Measurements from ENCODE around the gene RAD51. TPM values are rescaled to one million over a fixed set of nuclear protein-coding genes. Genes with fewer than 3 reads are reported as not detected.

The RAD51 gene
- total RNA-seq, 1 donor from 2014 or later, result 1.3 TPM

DNA sequence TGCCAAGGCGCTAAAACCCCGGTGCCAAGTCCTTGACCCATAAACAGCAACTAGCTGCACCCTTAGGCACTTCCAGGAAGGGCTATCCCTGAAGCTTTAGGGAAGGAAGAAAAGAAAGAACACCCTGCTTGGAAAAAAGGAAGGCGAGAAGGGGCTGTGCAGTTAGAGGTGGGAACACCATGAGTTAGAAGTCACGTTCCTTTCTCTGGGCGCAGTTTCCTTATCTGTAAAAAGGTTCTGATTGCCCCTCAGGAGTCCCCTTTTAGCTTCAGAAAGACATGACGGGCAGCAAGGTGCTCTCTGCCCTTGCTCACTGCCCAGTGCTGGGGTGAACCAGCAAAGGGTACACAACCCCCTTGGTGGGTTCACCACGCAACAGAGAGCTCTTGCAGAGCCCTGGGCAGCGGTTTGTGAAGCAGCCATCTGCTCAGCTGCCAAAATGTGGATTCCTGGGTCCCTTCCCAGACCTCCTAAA, 69.7 kb downstream of the RAD51 start:
- H3K36me3 ChIP-seq (ENCODE audit: control insufficient read depth, insufficient read depth, low read length), result no peaks in the 10 kb centered on the region
- H3K27me3 ChIP-seq (ENCODE audit: control insufficient read depth, insufficient read depth, low read length), result no peaks in the 10 kb centered on the region
- no peak for DNase-seq (ENCODE audit: low read depth)
- TF ChIP-seq, protein P1, sequence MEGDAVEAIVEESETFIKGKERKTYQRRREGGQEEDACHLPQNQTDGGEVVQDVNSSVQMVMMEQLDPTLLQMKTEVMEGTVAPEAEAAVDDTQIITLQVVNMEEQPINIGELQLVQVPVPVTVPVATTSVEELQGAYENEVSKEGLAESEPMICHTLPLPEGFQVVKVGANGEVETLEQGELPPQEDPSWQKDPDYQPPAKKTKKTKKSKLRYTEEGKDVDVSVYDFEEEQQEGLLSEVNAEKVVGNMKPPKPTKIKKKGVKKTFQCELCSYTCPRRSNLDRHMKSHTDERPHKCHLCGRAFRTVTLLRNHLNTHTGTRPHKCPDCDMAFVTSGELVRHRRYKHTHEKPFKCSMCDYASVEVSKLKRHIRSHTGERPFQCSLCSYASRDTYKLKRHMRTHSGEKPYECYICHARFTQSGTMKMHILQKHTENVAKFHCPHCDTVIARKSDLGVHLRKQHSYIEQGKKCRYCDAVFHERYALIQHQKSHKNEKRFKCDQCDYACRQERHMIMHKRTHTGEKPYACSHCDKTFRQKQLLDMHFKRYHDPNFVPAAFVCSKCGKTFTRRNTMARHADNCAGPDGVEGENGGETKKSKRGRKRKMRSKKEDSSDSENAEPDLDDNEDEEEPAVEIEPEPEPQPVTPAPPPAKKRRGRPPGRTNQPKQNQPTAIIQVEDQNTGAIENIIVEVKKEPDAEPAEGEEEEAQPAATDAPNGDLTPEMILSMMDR (IDR thresholded peaks at IDR 0.05; ENCODE audit: insufficient read depth, low read length, poor library complexity, severe bottlenecking), result no peak
- peak overlapping the region; percentile 58 for H3K4me3 ChIP-seq (ENCODE audit: low read depth, low read length)

DNA sequence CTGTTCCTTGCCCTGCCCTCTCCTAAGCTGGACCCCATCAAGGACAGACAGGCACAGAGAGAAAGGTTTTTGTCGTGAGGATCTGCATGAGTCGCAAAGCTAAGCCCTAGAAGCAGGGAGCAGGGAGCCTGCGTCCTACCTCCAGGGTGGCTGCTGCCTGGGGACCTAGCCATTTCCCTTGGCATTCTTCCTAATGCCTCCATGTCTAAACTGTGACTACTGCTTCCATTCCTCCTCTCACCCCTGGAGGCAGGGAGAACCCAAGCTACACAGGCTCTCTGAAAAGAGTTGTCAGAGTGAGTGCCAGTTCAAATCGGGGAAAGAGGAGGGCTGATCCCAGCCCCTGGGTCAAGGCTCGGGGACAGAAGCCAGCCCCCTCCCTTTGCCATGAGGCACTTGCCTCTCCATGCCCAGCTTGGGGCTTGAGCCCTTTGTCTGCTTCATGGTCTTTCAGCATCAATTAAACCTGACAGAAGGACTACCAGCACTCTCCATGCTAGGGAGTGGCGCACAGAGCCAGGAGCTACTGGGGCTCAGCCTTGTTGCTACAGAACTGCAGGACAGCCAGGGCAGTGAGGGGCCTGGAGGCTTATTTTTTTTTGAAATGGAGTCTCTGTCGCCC, 71.3 kb downstream of the RAD51 start:
- Histone ChIP-seq H3K36me3 (ENCODE audit: control insufficient read depth, insufficient read depth, low read length) (no peaks in the 10 kb centered on the region), H3K4me3 (ENCODE audit: low read depth, low read length) (no peak overlapping the region), H3K27me3 (ENCODE audit: control insufficient read depth, insufficient read depth, low read length) (no peaks in the 10 kb centered on the region)
- no peak for DNase-seq (ENCODE audit: low read depth)
- TF ChIP-seq, protein P1 (IDR thresholded peaks at IDR 0.05; ENCODE audit: insufficient read depth, low read length, poor library complexity, severe bottlenecking), result no peak

- no peaks in the 10 kb centered on the region for H3K27me3 ChIP-seq (ENCODE audit: control insufficient read depth, insufficient read depth, low read length)
- H3K4me3 ChIP-seq (ENCODE audit: low read depth, low read length), result no peak overlapping the region
- TF ChIP-seq, protein P1 (IDR thresholded peaks at IDR 0.05; ENCODE audit: insufficient read depth, low read length, poor library complexity, severe bottlenecking), result no peak
- DNase-seq (ENCODE audit: low read depth), result no peak
- H3K36me3 ChIP-seq (ENCODE audit: control insufficient read depth, insufficient read depth, low read length), result no peaks in the 10 kb centered on the region
Measured at GRCh38 chr15:40766906-40767837, 72.2 kb downstream of the RAD51 start.

- DNase-seq (ENCODE audit: low read depth), result no peak
Measured at GRCh38 chr15:40767838-40768500, 73.0 kb downstream of the RAD51 start.

GRCh38 chr15:40768521-40769273, 73.7 kb downstream of the RAD51 start:
- peaks cover 1% of the 10 kb centered on the region for H3K36me3 ChIP-seq (ENCODE audit: control insufficient read depth, insufficient read depth, low read length)
- no peak overlapping the region for H3K4me3 ChIP-seq (ENCODE audit: low read depth, low read length)
- TF ChIP-seq, protein P1 (IDR thresholded peaks at IDR 0.05; ENCODE audit: insufficient read depth, low read length, poor library complexity, severe bottlenecking), result no peak
- no peak for DNase-seq (ENCODE audit: low read depth)
- H3K27me3 ChIP-seq (ENCODE audit: control insufficient read depth, insufficient read depth, low read length), result no peaks in the 10 kb centered on the region

More at GRCh38 chr15:40767838-40768500, 73.0 kb downstream of the RAD51 start:
- H3K36me3 ChIP-seq (ENCODE audit: control insufficient read depth, insufficient read depth, low read length), result no peaks in the 10 kb centered on the region
- H3K4me3 ChIP-seq (ENCODE audit: low read depth, low read length), result no peak overlapping the region
- no peaks in the 10 kb centered on the region for H3K27me3 ChIP-seq (ENCODE audit: control insufficient read depth, insufficient read depth, low read length)
- TF ChIP-seq, protein P1 (IDR thresholded peaks at IDR 0.05; ENCODE audit: insufficient read depth, low read length, poor library complexity, severe bottlenecking), result no peak

Data from kidney epithelial cell (primary cell).